ENCODE results near the gene CLEC18B.
"Not testable (repeated sequence)": the region's sequence is repeated elsewhere in the genome, so short reads cannot be mapped to it uniquely, and the experiment has no call there.

The CLEC18B gene

GRCh38 chr16:74420612-74421481, at the start of gene CLEC18B:
Gene CLEC18B, minus strand, starts transcription at chr16:74421478. Its CDS starts 208 bp downstream, at chr16:74421270.
- DNase-seq = not testable (repeated sequence)

- no peak for DNase-seq
These were observed 48.7 kb upstream of the CLEC18B start for GRCh38 chr16:74469946-74470478.

- DNase-seq = no peak
These were observed 47.7 kb upstream of the CLEC18B start for GRCh38 chr16:74468807-74469525.

GRCh38 chr16:74466872-74467271, 45.6 kb upstream of the CLEC18B start:
- no peak for DNase-seq

- DNase-seq = no peak
These were observed 44.8 kb upstream of the CLEC18B start for GRCh38 chr16:74465851-74466685.

- no peak for DNase-seq
These were observed 44.0 kb upstream of the CLEC18B start for GRCh38 chr16:74465281-74465680.

GRCh38 chr16:74463888-74464287, 42.6 kb upstream of the CLEC18B start:
- DNase-seq = no peak

GRCh38 chr16:74462361-74462760, 41.1 kb upstream of the CLEC18B start:
- no peak for DNase-seq

GRCh38 chr16:74461826-74462225, 40.5 kb upstream of the CLEC18B start:
- no peak for DNase-seq

GRCh38 chr16:74460542-74460941, 39.3 kb upstream of the CLEC18B start:
- no peak for DNase-seq

GRCh38 chr16:74456290-74456625, 35.0 kb upstream of the CLEC18B start:
- no peak for DNase-seq

GRCh38 chr16:74455619-74456289, 34.5 kb upstream of the CLEC18B start:
- DNase-seq = no peak

- no peak for DNase-seq
These were observed 33.9 kb upstream of the CLEC18B start for GRCh38 chr16:74455213-74455612.

- no peak for DNase-seq
These were observed 30.9 kb upstream of the CLEC18B start for GRCh38 chr16:74451951-74452758.

GRCh38 chr16:74450967-74451760, 29.9 kb upstream of the CLEC18B start:
- no peak for DNase-seq

GRCh38 chr16:74450236-74450635, 29.0 kb upstream of the CLEC18B start:
- DNase-seq = no peak

- no peak for DNase-seq
These were observed 28.2 kb upstream of the CLEC18B start for GRCh38 chr16:74449470-74449869.

GRCh38 chr16:74448990-74449389, 27.7 kb upstream of the CLEC18B start:
- DNase-seq = no peak

- no peak for DNase-seq
These were observed 26.3 kb upstream of the CLEC18B start for GRCh38 chr16:74447578-74447977.

GRCh38 chr16:74446866-74447265, 25.6 kb upstream of the CLEC18B start:
- DNase-seq = no peak

All from COR-L47 (cell line).